ENCODE measurements around the gene STAT5A. TPM values are rescaled to one million over a fixed set of nuclear protein-coding genes. Genes with fewer than 3 reads are reported as not detected.

STAT5A gene
- polyA plus RNA-seq, 1 of the 3 experiments (the other 2 are of a cell fraction): 2.3 TPM

- Histone ChIP-seq H3K9ac (no peak overlapping the region), H3K79me2 (ENCODE audit: insufficient read depth) (no peaks in the 10 kb centered on the region), H3K27me3 (ENCODE audit: insufficient read depth) (no peaks in the 10 kb centered on the region), H3K4me2 (no peak overlapping the region), H4K20me1 (ENCODE audit: insufficient read depth) (no peaks in the 10 kb centered on the region), H2AFZ (ENCODE audit: low read depth) (no peak overlapping the region), H3K36me3 (replicated peaks in 1 of 2; ENCODE audit: control insufficient read depth in 1 of 2, insufficient read depth in 2 of 2, low read length in 1 of 2) (no peaks in the 10 kb centered on the region), H3K27ac (ENCODE audit: low read depth in 2 of 2, low read length in 1 of 2) (no peak overlapping the region), H3F3A (replicated peaks; ENCODE audit: insufficient read depth) (peaks cover 4% of the 10 kb centered on the region), H3K4me1 (ENCODE audit: control insufficient read depth in 1 of 2, insufficient read depth in 2 of 2, low read depth in 1 of 2, low read length in 1 of 2) (peaks cover 0 to 7% of the 10 kb centered on the region in 2 experiments; a peak in 1 of 4 replicates), H3K9me2 (no peaks in the 10 kb centered on the region), H3K9me3 (no peaks in the 10 kb centered on the region), H3K4me3 (ENCODE audit: low read depth in 2 of 2, low read length in 1 of 2) (no peak overlapping the region)
- WGBS (ENCODE audit: low lambda C conversion rate): 96% methylated on average over 11 of the region's 11 CpGs
- no peak for DNase-seq
- POLR2A ChIA-PET: no interaction called here
- no peak for TF ChIP-seq TAF1 (IDR thresholded peaks at IDR 0.05; ENCODE audit: borderline replicate concordance, low read depth, low read length)
- TF ChIP-seq USF1 (IDR thresholded peaks at IDR 0.05; ENCODE audit: borderline replicate concordance, low read depth): no peak
- no peak for TF ChIP-seq YY1 (IDR thresholded peaks at IDR 0.05; ENCODE audit: low read depth)
- TF ChIP-seq, protein P1, sequence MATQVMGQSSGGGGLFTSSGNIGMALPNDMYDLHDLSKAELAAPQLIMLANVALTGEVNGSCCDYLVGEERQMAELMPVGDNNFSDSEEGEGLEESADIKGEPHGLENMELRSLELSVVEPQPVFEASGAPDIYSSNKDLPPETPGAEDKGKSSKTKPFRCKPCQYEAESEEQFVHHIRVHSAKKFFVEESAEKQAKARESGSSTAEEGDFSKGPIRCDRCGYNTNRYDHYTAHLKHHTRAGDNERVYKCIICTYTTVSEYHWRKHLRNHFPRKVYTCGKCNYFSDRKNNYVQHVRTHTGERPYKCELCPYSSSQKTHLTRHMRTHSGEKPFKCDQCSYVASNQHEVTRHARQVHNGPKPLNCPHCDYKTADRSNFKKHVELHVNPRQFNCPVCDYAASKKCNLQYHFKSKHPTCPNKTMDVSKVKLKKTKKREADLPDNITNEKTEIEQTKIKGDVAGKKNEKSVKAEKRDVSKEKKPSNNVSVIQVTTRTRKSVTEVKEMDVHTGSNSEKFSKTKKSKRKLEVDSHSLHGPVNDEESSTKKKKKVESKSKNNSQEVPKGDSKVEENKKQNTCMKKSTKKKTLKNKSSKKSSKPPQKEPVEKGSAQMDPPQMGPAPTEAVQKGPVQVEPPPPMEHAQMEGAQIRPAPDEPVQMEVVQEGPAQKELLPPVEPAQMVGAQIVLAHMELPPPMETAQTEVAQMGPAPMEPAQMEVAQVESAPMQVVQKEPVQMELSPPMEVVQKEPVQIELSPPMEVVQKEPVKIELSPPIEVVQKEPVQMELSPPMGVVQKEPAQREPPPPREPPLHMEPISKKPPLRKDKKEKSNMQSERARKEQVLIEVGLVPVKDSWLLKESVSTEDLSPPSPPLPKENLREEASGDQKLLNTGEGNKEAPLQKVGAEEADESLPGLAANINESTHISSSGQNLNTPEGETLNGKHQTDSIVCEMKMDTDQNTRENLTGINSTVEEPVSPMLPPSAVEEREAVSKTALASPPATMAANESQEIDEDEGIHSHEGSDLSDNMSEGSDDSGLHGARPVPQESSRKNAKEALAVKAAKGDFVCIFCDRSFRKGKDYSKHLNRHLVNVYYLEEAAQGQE (IDR thresholded peaks at IDR 0.05; ENCODE audit: low read depth, low read length): no peak
- TF ChIP-seq ZBTB33 (IDR thresholded peaks at IDR 0.05; ENCODE audit: borderline replicate concordance, low read depth): no peak
- TF ChIP-seq RCOR1 (IDR thresholded peaks at IDR 0.05; ENCODE audit: low read length): no peak
- TF ChIP-seq ELF1 (IDR thresholded peaks at IDR 0.05): no peak
- no peak for TF ChIP-seq FOSL2 (IDR thresholded peaks at IDR 0.05; ENCODE audit: borderline replicate concordance, low read depth)
- TF ChIP-seq TEAD4 (IDR thresholded peaks at IDR 0.05; ENCODE audit: borderline replicate concordance, insufficient read depth): no peak
- TF ChIP-seq MXI1 (IDR thresholded peaks at IDR 0.05; ENCODE audit: low read depth, low read length): no peak
- TF ChIP-seq USF2 (IDR thresholded peaks at IDR 0.05; ENCODE audit: borderline replicate concordance, low read depth, low read length): no peak
- no peak for TF ChIP-seq FOXM1 (IDR thresholded peaks at IDR 0.05; ENCODE audit: low read depth)
- no peak for TF ChIP-seq RFX5 (IDR thresholded peaks at IDR 0.05; ENCODE audit: low read length)
- CTCF ChIA-PET: interaction anchor here (1.1 to 2.1 kb wide), 3 partner anchors 11 to 69 kb away, joined by 5 to 11 read pairs (median 5); no protein-coding TSS in a partner anchor
Observed at GRCh38 chr17:42291129-42291528, 2.8 kb downstream of the STAT5A start.
